ENCODE data around the gene IL12RB1. TPM values are rescaled to one million over a fixed set of nuclear protein-coding genes. Genes with fewer than 3 reads are reported as not detected.
A peak's percentile ranks its signal among the peaks of the same experiment; 100 is the strongest.

The IL12RB1 gene
- total RNA-seq, 1 donor from 2014 or later: 6.2 TPM

GRCh38 chr19:18098891-18099622 is 12.3 kb upstream of the IL12RB1 start:
- Histone ChIP-seq H3K36me3 (no peaks in the 10 kb centered on the region), H3K4me3 (peak overlapping the region; percentile 54), H3K27ac (no peak overlapping the region), H3K27me3 (no peaks in the 10 kb centered on the region), H3K9me3 (no peaks in the 10 kb centered on the region), H3K4me1 (peaks cover 22% of the 10 kb centered on the region)
- peak; percentile 1 for ATAC-seq
- peak; percentile 71 for DNase-seq
- TF ChIP-seq, protein P1, sequence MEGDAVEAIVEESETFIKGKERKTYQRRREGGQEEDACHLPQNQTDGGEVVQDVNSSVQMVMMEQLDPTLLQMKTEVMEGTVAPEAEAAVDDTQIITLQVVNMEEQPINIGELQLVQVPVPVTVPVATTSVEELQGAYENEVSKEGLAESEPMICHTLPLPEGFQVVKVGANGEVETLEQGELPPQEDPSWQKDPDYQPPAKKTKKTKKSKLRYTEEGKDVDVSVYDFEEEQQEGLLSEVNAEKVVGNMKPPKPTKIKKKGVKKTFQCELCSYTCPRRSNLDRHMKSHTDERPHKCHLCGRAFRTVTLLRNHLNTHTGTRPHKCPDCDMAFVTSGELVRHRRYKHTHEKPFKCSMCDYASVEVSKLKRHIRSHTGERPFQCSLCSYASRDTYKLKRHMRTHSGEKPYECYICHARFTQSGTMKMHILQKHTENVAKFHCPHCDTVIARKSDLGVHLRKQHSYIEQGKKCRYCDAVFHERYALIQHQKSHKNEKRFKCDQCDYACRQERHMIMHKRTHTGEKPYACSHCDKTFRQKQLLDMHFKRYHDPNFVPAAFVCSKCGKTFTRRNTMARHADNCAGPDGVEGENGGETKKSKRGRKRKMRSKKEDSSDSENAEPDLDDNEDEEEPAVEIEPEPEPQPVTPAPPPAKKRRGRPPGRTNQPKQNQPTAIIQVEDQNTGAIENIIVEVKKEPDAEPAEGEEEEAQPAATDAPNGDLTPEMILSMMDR (IDR thresholded peaks at IDR 0.05): no peak
- intact Hi-C loops (cut with DNase I): no loop called here

DNA sequence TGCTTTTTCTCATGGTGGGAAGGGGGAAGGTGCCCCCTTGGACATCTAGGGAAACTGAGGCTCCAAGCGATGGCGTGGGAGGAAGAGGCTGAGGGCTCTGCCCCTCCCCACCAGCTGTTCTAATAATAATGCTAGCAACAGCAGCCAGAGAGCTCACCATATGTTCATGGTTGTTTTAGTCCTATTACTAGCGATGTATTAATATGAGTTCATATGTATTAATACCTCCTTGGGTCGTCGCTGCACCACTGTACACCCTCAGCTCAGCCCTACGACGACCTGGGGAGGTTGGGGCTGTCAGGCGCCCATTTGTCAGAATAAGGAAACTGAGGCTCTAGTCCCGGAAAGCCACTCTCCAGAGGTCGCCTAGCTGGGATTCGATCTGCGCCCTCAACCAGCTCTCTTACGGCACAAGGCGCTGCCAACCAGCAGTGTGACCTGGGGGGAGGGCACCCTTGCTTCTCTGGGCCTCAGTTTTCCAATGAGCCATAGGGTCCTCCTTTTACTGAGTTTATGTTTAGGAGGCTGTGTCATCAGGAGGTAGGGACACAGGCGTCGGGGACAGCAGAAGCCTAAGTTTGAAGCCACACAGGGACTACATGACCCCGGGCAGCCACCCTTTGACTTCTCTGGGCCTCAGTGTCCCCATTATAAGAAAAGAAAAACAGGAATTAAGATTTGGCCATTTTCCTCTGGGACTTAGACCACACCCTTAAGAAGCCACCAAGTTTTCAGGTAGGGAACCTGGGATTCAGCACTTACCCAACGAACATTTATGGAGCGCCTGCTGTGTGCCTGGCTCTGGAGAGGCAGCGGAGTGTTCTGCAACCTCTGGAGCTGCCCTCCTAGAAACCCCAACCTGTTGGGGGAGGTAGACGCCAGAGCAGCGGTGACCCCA is 11.5 kb upstream of the IL12RB1 start:
- TF ChIP-seq, protein P1 (IDR thresholded peaks at IDR 0.05): no peak
- H3K4me3 ChIP-seq: peak overlapping the region; percentile 54

DNA sequence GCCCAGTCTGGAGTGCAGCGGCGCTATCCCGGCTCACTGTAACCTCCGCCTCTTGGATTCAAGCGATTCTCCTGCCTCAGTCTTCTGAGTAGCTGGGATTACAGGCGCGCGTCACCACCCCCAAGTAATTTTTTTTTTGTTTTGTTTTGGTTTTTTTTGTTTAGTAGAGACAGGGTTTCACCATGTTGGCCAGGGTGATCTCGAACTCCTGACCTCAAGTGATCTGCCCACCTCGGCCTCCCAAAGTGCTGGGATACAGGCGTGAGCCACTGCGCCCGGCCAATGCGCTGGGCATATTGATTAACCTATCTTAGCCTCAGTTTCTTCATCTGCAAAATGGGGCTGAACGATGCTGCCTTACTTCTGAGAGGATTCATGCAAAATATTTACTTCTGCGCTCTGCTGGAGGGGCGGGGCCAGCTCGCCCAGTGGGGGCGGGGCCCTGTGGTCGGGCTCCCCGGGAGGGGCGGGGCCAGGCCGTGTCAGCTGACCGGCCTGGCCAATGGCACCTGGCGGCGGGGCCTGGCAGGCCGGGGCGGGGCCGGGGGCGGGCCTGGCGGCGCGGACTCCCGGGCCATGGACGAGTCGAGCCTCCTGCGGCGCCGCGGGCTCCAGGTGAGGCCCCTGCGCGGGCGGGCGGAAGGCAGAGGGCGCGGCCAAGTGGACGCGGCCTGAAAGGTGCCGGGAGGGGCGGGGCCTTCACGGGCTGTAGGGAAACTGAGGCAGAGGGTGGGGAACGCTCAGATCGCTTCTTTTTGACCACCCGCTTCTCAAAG is 10.7 kb upstream of the IL12RB1 start, which contains the start of gene MAST3:
Gene MAST3 (plus strand): TSS at position 562 of the 776 bp plus-strand sequence. CDS start 15 bp downstream, at position 577.
- no peaks in the 10 kb centered on the region for H3K36me3 ChIP-seq
- DNase-seq (peak; percentile 95), ATAC-seq (peak; percentile 99)
- H3K9me3 ChIP-seq: no peaks in the 10 kb centered on the region
- TF ChIP-seq, protein P1 (IDR thresholded peaks at IDR 0.05): no peak
- peaks cover 14% of the 10 kb centered on the region for H3K4me1 ChIP-seq
- no peak within 1 kb of the TSS for H3K27ac ChIP-seq
- peak within 1 kb of the TSS; percentile 54 for H3K4me3 ChIP-seq
- no peaks in the 10 kb centered on the region for H3K27me3 ChIP-seq
- intact Hi-C loops (cut with DNase I): no loop called here

More for the DNA sequence above, 11.5 kb upstream of the IL12RB1 start:
- DNase-seq (no peak), ATAC-seq (no peak)
- Histone ChIP-seq H3K36me3 (no peaks in the 10 kb centered on the region), H3K9me3 (no peaks in the 10 kb centered on the region), H3K4me1 (peaks cover 14% of the 10 kb centered on the region), H3K27me3 (no peaks in the 10 kb centered on the region), H3K27ac (no peak overlapping the region)
- intact Hi-C loops (cut with DNase I): no loop called here

DNA sequence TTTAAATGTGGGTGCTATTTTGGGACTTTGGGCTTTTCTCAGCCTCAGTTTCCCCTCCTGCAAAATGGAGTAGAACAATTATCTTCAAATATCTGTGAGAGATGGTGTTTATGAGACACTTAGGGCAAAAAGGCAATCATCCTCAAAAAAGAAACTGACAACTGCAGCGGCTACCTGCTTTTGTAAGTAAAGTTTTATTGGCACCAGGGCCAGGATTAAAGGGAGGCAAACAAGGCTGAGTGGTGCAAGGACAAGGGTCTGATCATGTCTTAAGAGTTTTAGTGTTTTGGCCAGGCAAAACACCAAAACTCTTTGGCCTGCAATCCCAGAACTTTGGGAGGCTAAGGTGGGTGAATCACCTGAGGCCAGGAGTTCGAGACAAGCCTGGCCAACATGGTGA is 9.5 kb upstream of the IL12RB1 start:
- no peaks in the 10 kb centered on the region for H3K36me3 ChIP-seq
- TF ChIP-seq, protein P1 (IDR thresholded peaks at IDR 0.05): no peak
- H3K27me3 ChIP-seq: no peaks in the 10 kb centered on the region
- no peak overlapping the region for H3K4me3 ChIP-seq
- peaks cover 16% of the 10 kb centered on the region for H3K4me1 ChIP-seq
- no peak for DNase-seq
- intact Hi-C loops (cut with DNase I): no loop called here
- H3K9me3 ChIP-seq: no peaks in the 10 kb centered on the region
- no peak overlapping the region for H3K27ac ChIP-seq
- no peak for ATAC-seq

- H3K4me3 ChIP-seq: no peak overlapping the region
- DNase-seq: no peak
- ATAC-seq: no peak
- TF ChIP-seq, protein P1 (IDR thresholded peaks at IDR 0.05): no peak
- H3K4me1 ChIP-seq: peaks cover 31% of the 10 kb centered on the region
- intact Hi-C loops (cut with DNase I): no loop called here
- no peak overlapping the region for H3K27ac ChIP-seq
- no peaks in the 10 kb centered on the region for H3K9me3 ChIP-seq
- H3K27me3 ChIP-seq: no peaks in the 10 kb centered on the region
- no peaks in the 10 kb centered on the region for H3K36me3 ChIP-seq
Observed at GRCh38 chr19:18093439-18094161, 6.9 kb upstream of the IL12RB1 start.

Measured in upper lobe of right lung (tissue), 1 donor.